Neural progenitor cell (in vitro differentiated cells): ENCODE results near the gene FOXE1.

Experiments
- EZH2phosphoT487 ChIP-seq: fragments of 200-600 bp; sonication (generic); IDR thresholded peaks from 2 replicates; pipeline ENCODE4 v1.6.1; 2017; ENCODE audit warnings: antibody characterized with exemption
- TF ChIP-seq, protein P1 (sequence below): fragments of 200-600 bp; sonication (generic); IDR thresholded peaks from 2 replicates; pipeline ENCODE4 v1.5.1; 2017; ENCODE audit warnings: antibody characterized with exemption, mild to moderate bottlenecking

DNA sequence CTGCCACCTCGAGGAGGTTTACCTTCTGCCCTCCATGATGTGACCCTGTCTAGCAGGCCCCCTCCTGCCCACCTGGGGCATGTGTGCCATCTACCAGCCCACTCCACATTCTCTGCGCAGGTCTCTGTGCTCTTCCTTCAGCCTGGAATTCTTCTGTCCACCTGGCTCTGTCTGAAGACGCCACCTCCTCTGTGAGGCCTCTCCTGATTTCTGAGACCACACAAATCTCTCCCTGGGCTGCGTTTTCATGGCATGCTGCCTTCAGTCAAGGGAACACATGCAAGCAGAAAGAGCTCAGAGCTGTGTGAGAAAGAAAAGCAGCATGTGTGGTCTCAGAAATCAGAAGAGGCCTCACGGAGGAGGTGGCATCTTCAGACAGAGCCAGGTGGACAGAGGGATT is 22.1 kb downstream of the FOXE1 start:
- no peak for TF ChIP-seq EZH2phosphoT487
- TF ChIP-seq, protein P1, sequence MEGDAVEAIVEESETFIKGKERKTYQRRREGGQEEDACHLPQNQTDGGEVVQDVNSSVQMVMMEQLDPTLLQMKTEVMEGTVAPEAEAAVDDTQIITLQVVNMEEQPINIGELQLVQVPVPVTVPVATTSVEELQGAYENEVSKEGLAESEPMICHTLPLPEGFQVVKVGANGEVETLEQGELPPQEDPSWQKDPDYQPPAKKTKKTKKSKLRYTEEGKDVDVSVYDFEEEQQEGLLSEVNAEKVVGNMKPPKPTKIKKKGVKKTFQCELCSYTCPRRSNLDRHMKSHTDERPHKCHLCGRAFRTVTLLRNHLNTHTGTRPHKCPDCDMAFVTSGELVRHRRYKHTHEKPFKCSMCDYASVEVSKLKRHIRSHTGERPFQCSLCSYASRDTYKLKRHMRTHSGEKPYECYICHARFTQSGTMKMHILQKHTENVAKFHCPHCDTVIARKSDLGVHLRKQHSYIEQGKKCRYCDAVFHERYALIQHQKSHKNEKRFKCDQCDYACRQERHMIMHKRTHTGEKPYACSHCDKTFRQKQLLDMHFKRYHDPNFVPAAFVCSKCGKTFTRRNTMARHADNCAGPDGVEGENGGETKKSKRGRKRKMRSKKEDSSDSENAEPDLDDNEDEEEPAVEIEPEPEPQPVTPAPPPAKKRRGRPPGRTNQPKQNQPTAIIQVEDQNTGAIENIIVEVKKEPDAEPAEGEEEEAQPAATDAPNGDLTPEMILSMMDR: no peak
